PC-3 (cell line): Measurements from ENCODE around the gene BMP7. TPM values are rescaled to one million over a fixed set of nuclear protein-coding genes. Genes with fewer than 3 reads are reported as not detected.
"Not testable (repeated sequence)": the region's sequence is repeated elsewhere in the genome, so short reads cannot be mapped to it uniquely, and the experiment has no call there.

Experiments used
- ATAC-seq: fragments of 200-7000 bp; cut with Tn5 transposase; 2 replicates; pipeline ENCODE4 v1.9.1; 2020; ENCODE audit warnings: mild to moderate bottlenecking, moderate library complexity
- BruUV-seq: library from RNA; stranded (reverse); fragments of 400-500 nt; replicated peaks from 2 replicates; lab custom pipeline; 2021; lab: Mats Ljungman, UMichigan
- CTCF ChIA-PET: fragments of 300-600 bp; sonication (Branson Sonifier 250); formaldehyde crosslinking; loops from one replicate; lab custom pipeline; 2022; ENCODE audit warnings: antibody characterized with exemption; lab: Charles Lee
- POLR2A ChIA-PET: fragments of 300-600 bp; sonication (Branson Sonifier 250); formaldehyde crosslinking; loops from one replicate; lab custom pipeline; 2022; ENCODE audit warnings: antibody characterized with exemption; ENCODE audit not compliant: unreplicated experiment; lab: Charles Lee
- DNase-seq: peaks from one replicate; pipeline ENCODE4 v3.0.0-alpha.2; 2015
- H2AFZ ChIP-seq: fragments of 300-600 bp; sonication (generic); 2 replicates; pipeline ENCODE4 v1.6.0; 2016; ENCODE audit warnings: antibody characterized with exemption, low read length
- H3F3A ChIP-seq: fragments of 300-600 bp; sonication (generic); one replicate; pipeline ENCODE4 v1.6.0; 2017; ENCODE audit warnings: antibody characterized with exemption, low read length, control low read depth, mild to moderate bottlenecking; ENCODE audit not compliant: unreplicated experiment
- H3K27ac ChIP-seq: fragments of 300-600 bp; sonication (generic); 2 replicates; pipeline ENCODE4 v1.5.1; 2016; ENCODE audit warnings: mild to moderate bottlenecking, low read length
- H3K27me3 ChIP-seq: fragments of 300-600 bp; sonication (generic); 2 replicates; pipeline ENCODE4 v1.6.1; 2016; ENCODE audit warnings: low read length, mixed read lengths
- H3K36me3 ChIP-seq: fragments of 300-600 bp; sonication (generic); 2 replicates; pipeline ENCODE4 v1.6.1; 2016; ENCODE audit warnings: low read depth, mixed run types, low read length, mixed read lengths
- H3K4me1 ChIP-seq: fragments of 300-600 bp; sonication (generic); 2 replicates; pipeline ENCODE4 v1.5.1; 2016; ENCODE audit warnings: low read length; ENCODE audit not compliant: insufficient read depth
- H3K4me2 ChIP-seq: fragments of 300-600 bp; sonication (generic); 2 replicates; pipeline ENCODE4 v1.6.0; 2016; ENCODE audit warnings: low read length
- H3K4me3 ChIP-seq: fragments of 300-600 bp; sonication (generic); 2 replicates; pipeline ENCODE4 v1.5.1; 2016; ENCODE audit warnings: mild to moderate bottlenecking, low read length, mixed read lengths
- H3K79me2 ChIP-seq: fragments of 300-600 bp; sonication (generic); 2 replicates; pipeline ENCODE4 v1.6.1; 2017; ENCODE audit warnings: low read length, mixed read lengths
- H3K9ac ChIP-seq: fragments of 300-600 bp; sonication (generic); 2 replicates; pipeline ENCODE4 v1.6.0; 2016; ENCODE audit warnings: mild to moderate bottlenecking, low read length
- H3K9me2 ChIP-seq: fragments of 300-600 bp; sonication (generic); replicated peaks from 2 replicates; pipeline ENCODE4 v1.6.1; 2016; ENCODE audit warnings: mixed run types, low read length, mixed read lengths
- H3K9me3 ChIP-seq: fragments of 300-600 bp; sonication (generic); 2 replicates; pipeline ENCODE4 v1.6.1; 2016; ENCODE audit warnings: low read length, mixed read lengths
- H4K20me1 ChIP-seq: fragments of 300-600 bp; sonication (generic); 2 replicates; pipeline ENCODE4 v1.6.1; 2016; ENCODE audit warnings: low read length, mixed read lengths
- EZH2 ChIP-seq: fragments of 300-600 bp; sonication (generic); IDR thresholded peaks from one replicate; pipeline ENCODE4 v1.6.1; 2017; ENCODE audit warnings: antibody characterized with exemption, mild to moderate bottlenecking, low read length; ENCODE audit not compliant: unreplicated experiment
- EZH2phosphoT487 ChIP-seq: fragments of 300-600 bp; sonication (generic); IDR thresholded peaks from 2 replicates; pipeline ENCODE4 v1.6.1; 2018; ENCODE audit warnings: mild to moderate bottlenecking, antibody characterized with exemption, low read length, borderline replicate concordance
- intact Hi-C: fragments of 100-400 bp; cut with micrococcal nuclease; formaldehyde crosslinking; loops from 2 replicates; pipeline ENCODE4 v1.9.0; 2023
- total RNA-seq: library from RNA; depleted of rRNA; stranded (reverse); fragments of >200 nt; gene quantifications from 2 replicates; pipeline ENCODE4 v1.2.3, GENCODE V29; 2014
- TF ChIP-seq, protein P1 (sequence below): fragments of 300-600 bp; sonication (generic); conservative IDR thresholded peaks from 2 replicates; pipeline ENCODE4 v1.5.1; 2017; ENCODE audit warnings: antibody characterized with exemption, low read depth, mild to moderate bottlenecking, low read length

Gene BMP7
- total RNA-seq, 1 experiment from 2014 or later = not detected

DNA sequence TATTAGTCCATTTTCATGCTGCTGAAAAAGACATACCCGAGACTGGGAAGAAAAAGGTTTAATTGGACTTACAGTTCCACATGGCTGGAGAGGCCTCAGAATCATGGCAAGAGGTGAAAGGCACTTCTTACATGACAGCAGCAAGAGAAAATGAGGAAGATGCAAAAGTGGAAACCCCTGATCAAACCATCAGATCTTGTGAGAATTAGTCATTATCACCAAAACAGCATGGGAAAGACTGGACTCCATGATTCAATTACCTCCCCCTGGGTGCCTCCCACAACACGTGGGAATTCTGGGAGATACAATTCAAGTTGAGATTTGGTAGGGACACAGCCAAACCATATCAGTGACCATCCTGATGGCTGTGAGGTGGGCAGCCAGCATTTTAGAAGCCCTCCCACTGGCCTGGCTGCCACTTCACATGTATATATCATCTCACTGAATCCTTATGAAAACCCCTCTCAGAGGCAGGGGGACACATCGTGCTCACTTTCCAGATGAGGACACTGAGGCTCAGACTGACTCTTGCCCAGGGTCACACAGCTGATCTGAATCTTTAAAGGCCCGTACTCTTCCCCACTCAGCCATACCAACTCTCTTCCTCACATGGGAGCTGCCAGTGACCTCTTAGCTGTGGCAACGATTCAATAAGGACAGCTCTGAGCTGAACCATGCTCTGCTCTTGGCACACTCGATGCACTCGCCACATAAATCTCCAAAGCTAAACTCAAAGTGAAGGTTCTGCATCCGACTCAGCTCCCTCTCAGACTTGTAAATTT lies 25.7 kb downstream of the BMP7 start:
- Histone ChIP-seq H3K9me2 (no peaks in the 10 kb centered on the region), H4K20me1 (no peaks in the 10 kb centered on the region), H3K4me3 (no peak overlapping the region), H2AFZ (no peak overlapping the region), H3K4me2 (no peak overlapping the region), H3K27me3 (peaks cover 53% of the 10 kb centered on the region), H3K9ac (no peak overlapping the region), H3K4me1 (no peaks in the 10 kb centered on the region), H3K36me3 (no peaks in the 10 kb centered on the region), H3K79me2 (no peaks in the 10 kb centered on the region), H3F3A (no peaks in the 10 kb centered on the region), H3K27ac (no peak overlapping the region), H3K9me3 (no peaks in the 10 kb centered on the region)
- ChIA-PET CTCF (no interaction called here), POLR2A (no interaction called here)
- intact Hi-C loops = no loop called here
- no peak for DNase-seq
- ATAC-seq = no peak
- no TSS peak for BruUV-seq
- TF ChIP-seq EZH2 (no peak), EZH2phosphoT487 (no peak)
- TF ChIP-seq, protein P1, sequence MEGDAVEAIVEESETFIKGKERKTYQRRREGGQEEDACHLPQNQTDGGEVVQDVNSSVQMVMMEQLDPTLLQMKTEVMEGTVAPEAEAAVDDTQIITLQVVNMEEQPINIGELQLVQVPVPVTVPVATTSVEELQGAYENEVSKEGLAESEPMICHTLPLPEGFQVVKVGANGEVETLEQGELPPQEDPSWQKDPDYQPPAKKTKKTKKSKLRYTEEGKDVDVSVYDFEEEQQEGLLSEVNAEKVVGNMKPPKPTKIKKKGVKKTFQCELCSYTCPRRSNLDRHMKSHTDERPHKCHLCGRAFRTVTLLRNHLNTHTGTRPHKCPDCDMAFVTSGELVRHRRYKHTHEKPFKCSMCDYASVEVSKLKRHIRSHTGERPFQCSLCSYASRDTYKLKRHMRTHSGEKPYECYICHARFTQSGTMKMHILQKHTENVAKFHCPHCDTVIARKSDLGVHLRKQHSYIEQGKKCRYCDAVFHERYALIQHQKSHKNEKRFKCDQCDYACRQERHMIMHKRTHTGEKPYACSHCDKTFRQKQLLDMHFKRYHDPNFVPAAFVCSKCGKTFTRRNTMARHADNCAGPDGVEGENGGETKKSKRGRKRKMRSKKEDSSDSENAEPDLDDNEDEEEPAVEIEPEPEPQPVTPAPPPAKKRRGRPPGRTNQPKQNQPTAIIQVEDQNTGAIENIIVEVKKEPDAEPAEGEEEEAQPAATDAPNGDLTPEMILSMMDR = no peak

DNA sequence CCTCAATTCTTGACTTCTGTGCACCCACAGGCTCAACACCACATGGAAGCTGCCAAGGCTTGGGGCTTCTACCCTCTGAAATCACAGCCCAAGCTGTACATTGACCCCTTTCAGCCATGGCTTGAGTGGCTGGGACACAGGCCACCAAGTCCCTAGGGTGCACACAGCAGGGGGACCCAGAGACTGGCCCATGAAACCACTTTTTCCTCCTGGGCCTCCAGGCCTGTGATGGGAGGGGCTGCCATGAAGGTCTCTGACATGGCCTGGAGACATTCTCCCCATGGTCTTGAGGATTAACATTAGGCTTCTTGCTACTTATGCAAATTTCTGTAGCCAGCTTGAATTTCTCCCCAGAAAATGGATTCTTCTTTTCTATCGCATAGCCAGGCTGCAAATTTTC lies 26.7 kb downstream of the BMP7 start:
- H2AFZ ChIP-seq, H3K4me2 ChIP-seq, H3F3A ChIP-seq, H3K4me3 ChIP-seq, BruUV-seq, H3K9ac ChIP-seq, H3K9me3 ChIP-seq, H3K36me3 ChIP-seq, H3K9me2 ChIP-seq, POLR2A ChIA-PET, CTCF ChIA-PET, H3K27ac ChIP-seq, H3K4me1 ChIP-seq, H4K20me1 ChIP-seq, ATAC-seq, intact Hi-C loops, H3K79me2 ChIP-seq, DNase-seq: not testable (repeated sequence)
- H3K27me3 ChIP-seq = peaks cover 64% of the 10 kb centered on the region

DNA sequence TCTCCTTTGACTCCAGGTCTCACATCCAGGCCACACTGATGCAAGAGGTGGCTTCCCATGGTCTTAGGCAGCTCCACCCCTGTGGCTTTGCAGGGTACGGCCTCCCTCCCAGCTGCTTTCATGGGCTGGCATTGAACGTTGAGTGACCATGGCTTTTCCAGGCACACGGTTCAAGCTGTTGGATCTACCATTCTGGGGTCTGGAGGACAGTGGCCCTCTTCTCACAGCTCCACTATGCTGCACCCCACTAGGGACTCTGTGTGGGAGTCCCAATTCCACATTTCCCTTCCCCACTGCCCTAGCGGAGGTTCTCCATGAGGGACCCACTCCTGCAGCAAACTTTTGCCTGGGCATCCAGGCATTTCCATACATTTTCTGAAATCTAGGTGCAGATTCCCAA lies 27.1 kb downstream of the BMP7 start:
- ATAC-seq, DNase-seq, H3K9ac ChIP-seq, POLR2A ChIA-PET, H3K9me3 ChIP-seq, CTCF ChIA-PET, H3F3A ChIP-seq, H2AFZ ChIP-seq, H4K20me1 ChIP-seq, H3K9me2 ChIP-seq, intact Hi-C loops, H3K4me2 ChIP-seq, H3K27ac ChIP-seq, H3K36me3 ChIP-seq, H3K4me3 ChIP-seq, H3K79me2 ChIP-seq, H3K4me1 ChIP-seq, BruUV-seq: not testable (repeated sequence)
- peaks cover 68% of the 10 kb centered on the region for H3K27me3 ChIP-seq

DNA sequence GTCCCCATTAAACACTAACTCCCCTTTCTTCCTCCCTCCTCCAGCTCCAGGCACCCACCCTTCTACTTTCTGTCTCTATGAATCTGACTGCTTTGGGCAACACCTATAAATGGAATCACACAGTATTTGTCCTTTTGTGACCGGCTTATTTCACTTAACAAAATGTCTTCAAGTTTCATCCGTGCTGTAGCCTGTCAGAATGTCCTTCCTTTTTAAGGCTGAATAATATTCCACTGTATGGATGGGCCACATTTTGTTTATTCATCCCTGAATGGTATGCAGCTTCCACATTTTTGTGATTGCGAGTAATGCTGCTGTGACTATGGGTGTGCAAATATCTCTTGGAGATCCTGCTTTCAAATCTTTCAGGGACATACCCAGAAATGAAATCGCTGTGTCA lies 28.4 kb downstream of the BMP7 start:
- H3K4me2 ChIP-seq = no peak overlapping the region
- H2AFZ ChIP-seq = no peak overlapping the region
- CTCF ChIA-PET = no interaction called here
- BruUV-seq = no TSS peak
- H3K4me3 ChIP-seq = no peak overlapping the region
- H3K27me3 ChIP-seq = peaks cover 80% of the 10 kb centered on the region
- ATAC-seq (no peak), DNase-seq (no peak)
- TF ChIP-seq EZH2 (no peak), EZH2phosphoT487 (no peak)
- TF ChIP-seq, protein P1 = no peak
- no peaks in the 10 kb centered on the region for H3F3A ChIP-seq
- H3K79me2 ChIP-seq = no peaks in the 10 kb centered on the region
- H3K9ac ChIP-seq = no peak overlapping the region
- no peaks in the 10 kb centered on the region for H3K9me2 ChIP-seq
- POLR2A ChIA-PET = no interaction called here
- H4K20me1 ChIP-seq = no peaks in the 10 kb centered on the region
- H3K4me1 ChIP-seq = no peaks in the 10 kb centered on the region
- H3K9me3 ChIP-seq = no peaks in the 10 kb centered on the region
- H3K36me3 ChIP-seq = no peaks in the 10 kb centered on the region
- intact Hi-C loops = no loop called here
- no peak overlapping the region for H3K27ac ChIP-seq
